Measurements from ENCODE around the gene COA5. TPM values are rescaled to one million over a fixed set of nuclear protein-coding genes. Genes with fewer than 3 reads are reported as not detected.

COA5 gene
- 38.4 TPM for total RNA-seq

- peak; percentile 94 for DNase-seq
These were observed at the start of gene COA5, which contains the start of gene UNC50 for GRCh38 chr2:98608116-98608961. Gene COA5 (minus strand): TSS chr2:98608512. CDS start chr2:98608405, 107 bp downstream. Gene UNC50 (plus strand): TSS chr2:98608589. CDS start chr2:98609760, 1,171 bp downstream.

GRCh38 chr2:98656800-98657199 is 48.5 kb upstream of the COA5 start:
- DNase-seq: no peak

GRCh38 chr2:98654699-98655495 is 46.6 kb upstream of the COA5 start:
- no peak for DNase-seq

- DNase-seq: no peak
These were observed 42.7 kb upstream of the COA5 start for GRCh38 chr2:98650998-98651397.

- no peak for DNase-seq
These were observed 41.7 kb upstream of the COA5 start for GRCh38 chr2:98649992-98650375.

- DNase-seq: peak; percentile 89
These were observed 41.1 kb upstream of the COA5 start for GRCh38 chr2:98649135-98649991.

GRCh38 chr2:98648451-98648850 is 40.1 kb upstream of the COA5 start:
- DNase-seq: no peak

GRCh38 chr2:98647636-98648035 is 39.3 kb upstream of the COA5 start:
- DNase-seq: no peak

GRCh38 chr2:98643496-98644100 is 35.3 kb upstream of the COA5 start:
- DNase-seq: no peak

GRCh38 chr2:98637401-98638147 is 29.3 kb upstream of the COA5 start:
- DNase-seq: no peak

GRCh38 chr2:98634406-98635092 is 26.2 kb upstream of the COA5 start:
- DNase-seq: no peak

- no peak for DNase-seq
These were observed 24.0 kb upstream of the COA5 start for GRCh38 chr2:98632351-98632750.

- no peak for DNase-seq
These were observed 15.3 kb upstream of the COA5 start for GRCh38 chr2:98623657-98624056.

- DNase-seq: no peak
These were observed 8.8 kb upstream of the COA5 start for GRCh38 chr2:98617149-98617548.

GRCh38 chr2:98615481-98615880 is 7.2 kb upstream of the COA5 start:
- no peak for DNase-seq

- DNase-seq: no peak
These were observed 5.9 kb upstream of the COA5 start for GRCh38 chr2:98614024-98614739.

- DNase-seq: no peak
These were observed 771 bp upstream of the COA5 start for GRCh38 chr2:98608962-98609604.

- no peak for DNase-seq
These were observed 584 bp downstream of the COA5 start for GRCh38 chr2:98607741-98608115.

GRCh38 chr2:98607104-98607503 is 1.2 kb downstream of the COA5 start:
- DNase-seq: no peak
